Omental fat pad (tissue), 4 donors: Measurements from ENCODE around the gene BPI. TPM values are rescaled to one million over a fixed set of nuclear protein-coding genes. Genes with fewer than 3 reads are reported as not detected.

ENCODE experiments used
- ATAC-seq: fragments of 150-250 bp; one replicate; pipeline ENCODE4 v1.9.1; 2016; ENCODE audit warnings: mild to moderate bottlenecking, moderate library complexity; ENCODE audit not compliant: low FRiP score
- DNase-seq: peaks from one replicate; pipeline ENCODE4 v3.0.0-alpha.2; 2019; ENCODE audit warnings: low spot score
- CTCF ChIP-seq, 3 donors: fragments of 450-650 bp; IDR thresholded peaks; one replicate each; pipeline ENCODE4 v1.5.1; 2016 to 2017; ENCODE audit warnings: antibody characterized with exemption in 3 of 3, mild to moderate bottlenecking in 3 of 3, moderate library complexity in 2 of 3
- total RNA-seq, 4 donors: library from RNA; depleted of rRNA; stranded (reverse); fragments of >200 nt; gene quantifications; one replicate each; pipeline ENCODE4 v1.1.0, GENCODE V29; 2016

Gene BPI
- total RNA-seq, 4 donors from 2014 or later = 0.63 to 0.74 TPM; not detected in 2

GRCh38 chr20:38340693-38341092, 36.7 kb downstream of the BPI start:
- ATAC-seq = no peak
- DNase-seq = no peak
- TF ChIP-seq CTCF (IDR thresholded peaks at IDR 0.05) = no peak

- TF ChIP-seq CTCF (IDR thresholded peaks at IDR 0.05) = no peak
- no peak for ATAC-seq
- DNase-seq = no peak
Measured at GRCh38 chr20:38342216-38342615, 38.3 kb downstream of the BPI start.

- DNase-seq = no peak
- TF ChIP-seq CTCF (IDR thresholded peaks at IDR 0.05) = no peak
- ATAC-seq = no peak
Measured at GRCh38 chr20:38342713-38343310, 38.9 kb downstream of the BPI start.

GRCh38 chr20:38343311-38344106, 39.6 kb downstream of the BPI start:
- peak; percentile 47 for DNase-seq
- no peak for TF ChIP-seq CTCF (IDR thresholded peaks at IDR 0.05)
- ATAC-seq = no peak

- no peak for ATAC-seq
- no peak for TF ChIP-seq CTCF (IDR thresholded peaks at IDR 0.05)
- no peak for DNase-seq
Measured at GRCh38 chr20:38344107-38344701, 40.2 kb downstream of the BPI start.

- ATAC-seq (no peak), DNase-seq (no peak)
- TF ChIP-seq CTCF (IDR thresholded peaks at IDR 0.05) = no peak
Measured at GRCh38 chr20:38345643-38346042, 41.7 kb downstream of the BPI start.
